Measurements from ENCODE around the gene HADHA.

The HADHA gene

GRCh38 chr2:26176279-26176615 is 68.2 kb downstream of the HADHA start:
- TF ChIP-seq CTCF (IDR thresholded peaks at IDR 0.05), result no peak
- Histone ChIP-seq H3K36me3 (no peaks in the 10 kb centered on the region), H3K4me3 (ENCODE audit: low read depth in 1 of 2, low read length in 1 of 2) (no peak overlapping the region), H3K4me1 (ENCODE audit: control insufficient read depth in 1 of 2, insufficient read depth in 1 of 2, low read depth in 1 of 2, low read length in 1 of 2) (peaks cover 10 to 30% of the 10 kb centered on the region in 2 experiments), H3K9me3 (no peaks in the 10 kb centered on the region), H3K27ac (no peak overlapping the region), H3K27me3 (peaks cover 100% of the 10 kb centered on the region)

- Histone ChIP-seq H3K9me3 (no peaks in the 10 kb centered on the region), H3K4me3 (ENCODE audit: low read depth in 1 of 2, low read length in 1 of 2) (no peak overlapping the region), H3K36me3 (no peaks in the 10 kb centered on the region), H3K27me3 (peaks cover 100% of the 10 kb centered on the region), H3K27ac (no peak overlapping the region), H3K4me1 (ENCODE audit: control insufficient read depth in 1 of 2, insufficient read depth in 1 of 2, low read depth in 1 of 2, low read length in 1 of 2) (peaks cover 10 to 30% of the 10 kb centered on the region in 2 experiments)
- no peak for TF ChIP-seq CTCF (IDR thresholded peaks at IDR 0.05)
These were observed 68.8 kb downstream of the HADHA start for GRCh38 chr2:26175466-26176278.

GRCh38 chr2:26174691-26175465 is 69.6 kb downstream of the HADHA start:
- no peaks in the 10 kb centered on the region for H3K36me3 ChIP-seq
- H3K27ac ChIP-seq, result no peak overlapping the region
- H3K27me3 ChIP-seq, result peaks cover 100% of the 10 kb centered on the region
- no peaks in the 10 kb centered on the region for H3K9me3 ChIP-seq
- H3K4me3 ChIP-seq (ENCODE audit: low read depth in 1 of 2, low read length in 1 of 2), result no peak overlapping the region
- TF ChIP-seq CTCF (IDR thresholded peaks at IDR 0.05), result no peak
- peaks cover 10 to 30% of the 10 kb centered on the region in 2 experiments for H3K4me1 ChIP-seq (ENCODE audit: control insufficient read depth in 1 of 2, insufficient read depth in 1 of 2, low read depth in 1 of 2, low read length in 1 of 2)

- H3K27me3 ChIP-seq, result peaks cover 100% of the 10 kb centered on the region
- H3K27ac ChIP-seq, result no peak overlapping the region
- peaks cover 4 to 22% of the 10 kb centered on the region in 2 experiments for H3K4me1 ChIP-seq (ENCODE audit: control insufficient read depth in 1 of 2, insufficient read depth in 1 of 2, low read depth in 1 of 2, low read length in 1 of 2)
- no peaks in the 10 kb centered on the region for H3K36me3 ChIP-seq
- no peak for TF ChIP-seq CTCF (IDR thresholded peaks at IDR 0.05)
- H3K4me3 ChIP-seq (ENCODE audit: low read depth in 1 of 2, low read length in 1 of 2), result peak overlapping the region in 1 of 2 experiments; percentile 28
- H3K9me3 ChIP-seq, result no peaks in the 10 kb centered on the region
These were observed 70.5 kb downstream of the HADHA start for GRCh38 chr2:26173776-26174482.

- peak within 1 kb of the TSS; percentile 17 to 28 for H3K4me3 ChIP-seq (ENCODE audit: low read depth in 1 of 2, low read length in 1 of 2)
- H3K4me1 ChIP-seq (ENCODE audit: control insufficient read depth in 1 of 2, insufficient read depth in 1 of 2, low read depth in 1 of 2, low read length in 1 of 2), result peaks cover 3 to 18% of the 10 kb centered on the region in 2 experiments
These were observed 71.3 kb downstream of the HADHA start, which contains the start of gene GAREM2 for GRCh38 chr2:26172871-26173775. GAREM2 (plus strand) TSS chr2:26173088; CDS start chr2:26173221, 133 bp downstream.

More at GRCh38 chr2:26172871-26173775, 71.3 kb downstream of the HADHA start, which contains the start of gene GAREM2:
- Histone ChIP-seq H3K36me3 (no peaks in the 10 kb centered on the region), H3K27me3 (peaks cover 96% of the 10 kb centered on the region), H3K9me3 (no peaks in the 10 kb centered on the region), H3K27ac (no peak within 1 kb of the TSS)
- TF ChIP-seq CTCF (IDR thresholded peaks at IDR 0.05), result no peak
